Amniotic stem cell (primary cell): ENCODE measurements around the gene FAM216B.
A peak's percentile ranks its signal among the peaks of the same experiment; 100 is the strongest.
"Not testable (repeated sequence)": the region's sequence is repeated elsewhere in the genome, so short reads cannot be mapped to it uniquely, and the experiment has no call there.

Source experiments
- DNase-seq: peaks from one replicate; lab custom pipeline; 2025; lab: John Stamatoyannopoulos, UW

The FAM216B gene

GRCh38 chr13:42786715-42787114 lies 5.3 kb downstream of the FAM216B start:
- DNase-seq, result no peak

- no peak for DNase-seq
Measured at GRCh38 chr13:42788601-42789000, 7.2 kb downstream of the FAM216B start.

DNA sequence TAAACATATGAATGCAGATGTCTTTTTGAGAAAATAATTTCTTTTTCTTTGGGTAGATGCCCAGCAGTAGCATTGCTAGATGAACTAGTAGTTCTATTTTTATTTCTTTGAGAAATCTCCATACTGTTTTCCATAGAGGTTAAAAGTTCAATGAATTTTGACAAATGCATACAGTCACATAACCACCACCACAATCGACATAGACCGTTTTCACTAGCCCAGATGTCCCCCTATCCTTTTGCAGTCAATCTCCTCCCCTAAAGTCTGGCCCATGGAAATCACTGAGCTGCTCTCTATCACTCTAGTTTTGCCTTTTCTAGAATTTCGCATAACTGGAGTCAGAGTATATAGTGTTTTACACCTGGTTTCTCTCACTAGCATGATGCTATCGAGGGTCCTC lies 10.8 kb downstream of the FAM216B start:
- DNase-seq, result no peak

- DNase-seq, result no peak
Measured at GRCh38 chr13:42794577-42795275, 13.3 kb downstream of the FAM216B start.

DNA sequence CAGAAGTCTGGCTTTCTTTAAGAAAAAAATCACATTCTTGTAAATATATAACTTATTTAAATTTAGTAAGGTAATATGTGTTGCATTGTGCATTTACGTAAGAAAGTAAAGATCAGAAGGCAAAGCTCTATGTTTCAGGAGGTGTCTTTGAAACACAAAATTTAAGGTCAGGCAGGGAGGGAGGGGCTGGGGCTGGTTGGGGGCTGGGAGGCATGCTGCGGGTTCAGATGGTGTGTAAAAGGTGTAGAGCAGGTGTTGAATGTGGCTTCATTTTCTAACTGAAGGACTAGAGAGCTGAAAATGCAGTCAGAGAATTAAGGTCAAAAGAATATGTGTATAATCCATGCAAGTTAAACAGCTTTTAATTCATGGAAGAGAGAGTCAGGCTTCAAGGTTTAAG lies 14.3 kb downstream of the FAM216B start:
- DNase-seq, result no peak

DNA sequence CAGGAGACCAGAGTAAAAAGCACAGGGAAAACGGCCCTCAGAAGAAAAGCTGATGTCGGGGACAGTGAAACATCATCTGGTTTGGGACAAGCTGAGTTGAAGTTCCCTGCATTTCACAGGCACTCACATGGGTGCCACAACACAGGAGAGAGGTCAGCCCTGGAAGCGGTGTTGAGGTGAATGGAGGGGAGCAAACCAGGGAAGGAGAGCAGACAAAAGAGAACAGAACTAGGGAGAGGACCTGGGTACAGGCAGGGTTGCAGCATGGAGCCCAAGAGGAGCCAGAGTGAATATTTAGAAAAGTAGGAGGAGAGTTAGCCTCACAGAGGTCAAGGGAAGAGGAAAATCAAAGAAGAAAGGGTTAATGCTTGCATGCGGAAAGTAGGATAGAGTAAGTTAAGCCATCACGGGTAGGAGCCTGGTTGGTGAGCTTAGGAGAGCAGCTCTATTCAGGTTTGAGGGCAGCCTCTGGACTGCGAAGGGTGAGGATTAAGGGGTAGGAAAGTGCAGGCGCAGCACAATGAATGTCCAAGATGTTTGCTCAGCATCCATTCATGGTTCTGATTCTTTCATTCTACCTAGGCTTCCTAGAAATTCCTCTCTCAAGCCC lies 15.5 kb downstream of the FAM216B start:
- DNase-seq, result no peak

DNA sequence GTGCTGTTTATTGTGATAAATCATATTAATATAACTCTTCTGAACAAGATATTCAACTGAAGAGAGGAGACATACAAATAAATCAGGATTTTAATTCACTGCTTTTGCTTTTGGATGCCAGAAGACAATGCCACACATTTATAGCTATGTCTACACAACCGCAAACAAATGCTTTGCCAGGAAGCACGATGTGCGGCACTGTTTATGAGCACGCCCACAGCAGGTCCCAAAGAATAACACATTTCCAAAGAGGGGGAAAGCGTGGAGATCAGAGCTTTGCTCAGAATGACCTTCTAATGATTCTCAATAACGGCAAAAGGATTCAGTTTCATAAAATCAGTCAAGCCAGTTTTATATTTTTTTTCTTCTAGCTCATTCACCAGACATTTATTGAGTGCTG lies 16.7 kb downstream of the FAM216B start:
- DNase-seq, result no peak

- DNase-seq, result no peak
Measured at GRCh38 chr13:42800109-42800643, 18.8 kb downstream of the FAM216B start.

GRCh38 chr13:42803563-42804204 lies 22.3 kb downstream of the FAM216B start:
- no peak for DNase-seq

- DNase-seq, result no peak
Measured at GRCh38 chr13:42804244-42804874, 23.0 kb downstream of the FAM216B start.

GRCh38 chr13:42807241-42807640 lies 25.9 kb downstream of the FAM216B start:
- no peak for DNase-seq

DNA sequence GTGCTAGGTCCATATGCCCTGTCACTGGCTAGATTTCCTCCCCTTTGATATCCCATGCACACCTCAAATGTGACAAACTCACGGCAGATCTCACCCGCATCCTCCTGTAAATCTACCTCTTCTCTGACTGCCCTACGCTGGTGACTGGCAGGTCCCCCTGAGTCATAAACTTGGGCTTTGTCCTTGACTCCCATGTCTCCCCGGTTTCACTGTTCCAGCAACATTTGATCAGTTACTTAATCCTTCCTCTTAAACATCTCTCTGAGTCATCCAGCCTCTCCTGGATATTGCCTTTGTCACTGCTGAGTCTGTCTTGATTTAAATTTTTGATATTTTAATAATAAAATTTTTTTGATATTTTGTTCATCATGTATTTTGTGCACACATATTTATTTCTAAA lies 26.5 kb downstream of the FAM216B start:
- DNase-seq, result no peak

GRCh38 chr13:42808341-42808940 lies 27.1 kb downstream of the FAM216B start:
- DNase-seq, result no peak

GRCh38 chr13:42812316-42812715 lies 30.9 kb downstream of the FAM216B start:
- no peak for DNase-seq

GRCh38 chr13:42814868-42815267 lies 33.5 kb downstream of the FAM216B start:
- peak; percentile 42 for DNase-seq

- no peak for DNase-seq
Measured at GRCh38 chr13:42815681-42816080, 34.3 kb downstream of the FAM216B start.

GRCh38 chr13:42816538-42816937 lies 35.2 kb downstream of the FAM216B start:
- no peak for DNase-seq

DNA sequence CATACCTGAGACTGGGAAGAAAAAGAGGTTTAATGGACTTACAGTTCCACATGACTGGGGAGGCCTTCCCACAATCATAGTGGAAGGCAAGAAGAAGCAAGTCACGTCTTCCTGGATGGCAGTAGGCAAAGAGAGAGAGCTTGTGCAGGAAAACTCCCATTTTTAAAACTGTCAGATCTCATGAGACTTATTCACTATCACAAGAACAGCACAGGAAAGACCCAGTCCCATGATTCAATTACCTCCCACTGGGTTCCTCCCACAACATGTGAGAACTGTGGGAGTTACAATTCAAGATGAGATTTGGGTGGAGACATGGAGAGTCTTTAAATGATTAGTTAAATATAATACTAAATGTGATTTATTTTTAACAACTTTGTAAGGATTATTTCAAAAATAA lies 38.3 kb downstream of the FAM216B start:
- DNase-seq, result not testable (repeated sequence)

DNA sequence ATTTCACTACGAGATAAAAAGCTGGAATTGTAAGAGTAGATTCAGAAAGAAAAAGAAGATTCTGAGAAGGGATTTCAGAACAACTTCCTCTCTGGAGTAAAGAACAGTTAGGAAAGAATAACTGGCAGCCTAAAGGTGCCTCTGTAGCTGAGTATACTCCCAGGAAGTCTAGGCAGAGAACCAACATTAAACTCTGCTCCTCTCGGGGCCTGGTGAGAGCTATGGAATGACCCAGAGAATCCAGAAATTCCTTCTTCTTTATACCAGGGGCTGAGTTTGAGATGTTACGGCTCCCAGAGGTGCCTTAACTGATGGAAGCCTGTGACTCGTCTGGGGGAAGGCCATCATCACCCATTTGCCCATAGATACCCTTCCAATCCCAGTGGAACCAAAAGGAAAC lies 39.1 kb downstream of the FAM216B start:
- no peak for DNase-seq

DNA sequence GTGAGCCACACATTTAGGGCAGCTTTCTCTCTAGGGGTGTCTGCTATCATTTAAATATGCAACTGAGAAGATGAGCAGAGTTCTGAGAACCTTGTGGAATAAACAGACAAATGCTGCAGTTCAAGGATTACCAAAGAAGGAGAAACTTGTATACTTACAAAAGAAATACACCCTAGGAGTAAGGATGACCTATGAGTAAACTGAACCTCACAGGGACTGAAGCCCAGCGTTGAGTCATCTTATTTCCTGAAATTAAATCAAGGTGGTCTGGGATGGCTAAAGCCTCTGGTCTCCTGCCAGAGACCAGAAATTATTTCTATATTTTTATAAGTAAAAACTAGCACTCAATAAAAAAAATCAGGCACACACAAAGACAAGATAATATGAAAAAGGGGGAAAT lies 40.1 kb downstream of the FAM216B start:
- no peak for DNase-seq

DNA sequence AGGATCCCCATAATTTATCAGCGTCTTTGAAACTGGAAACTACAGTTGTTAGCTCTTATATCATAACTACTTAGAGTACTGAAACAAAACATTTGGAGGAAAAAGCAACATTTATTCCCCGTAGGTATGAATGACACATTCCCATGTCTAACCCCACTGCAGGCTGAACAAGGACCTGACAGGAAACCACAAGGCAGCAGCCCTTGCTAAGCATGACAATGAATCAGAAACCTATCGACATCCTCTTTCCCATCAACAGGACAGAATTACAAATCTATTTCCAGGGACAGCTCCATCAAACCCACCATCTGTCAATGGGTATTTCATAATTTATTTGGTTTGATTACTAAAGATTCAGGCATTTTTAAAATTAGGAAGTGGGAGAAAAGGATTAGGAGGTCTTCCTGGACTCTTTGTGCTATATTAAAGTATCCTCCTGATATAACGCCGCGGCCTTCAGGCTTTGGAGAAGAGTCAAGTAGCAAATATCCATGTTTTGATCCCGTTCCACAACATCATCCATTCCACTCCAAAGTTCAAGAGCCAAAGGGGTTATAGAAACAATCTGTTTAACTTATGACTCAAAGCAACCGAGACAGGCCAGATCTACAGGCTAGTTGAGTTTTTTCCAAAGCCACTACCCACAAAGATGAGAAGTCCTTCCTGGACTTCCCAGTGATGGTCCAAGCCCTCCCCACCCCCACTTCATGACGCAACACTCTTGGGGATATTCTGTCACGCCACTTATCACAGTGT lies 51.1 kb downstream of the FAM216B start:
- peak; percentile 65 for DNase-seq

DNA sequence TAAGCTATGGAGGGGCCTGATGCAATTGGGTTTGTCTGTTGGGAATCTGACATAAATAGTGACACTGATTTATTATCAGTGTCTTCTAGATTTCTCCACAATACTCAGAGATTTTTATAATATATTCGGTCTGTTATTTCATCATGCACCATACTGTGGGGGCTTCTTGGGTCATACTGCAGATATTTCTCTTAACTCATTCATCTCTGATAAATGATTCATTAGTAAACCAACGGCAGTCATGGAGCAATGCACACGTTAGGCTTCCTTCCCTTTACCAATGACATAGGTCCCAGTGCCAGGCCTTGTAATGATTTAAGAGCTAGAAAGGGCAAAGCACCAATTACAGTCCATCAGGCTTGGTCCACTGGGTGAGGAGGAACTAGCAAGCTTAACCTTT lies 53.6 kb downstream of the FAM216B start:
- no peak for DNase-seq
